SJCRH30 (cell line): Measurements from ENCODE around the gene ADARB2. TPM values are rescaled to one million over a fixed set of nuclear protein-coding genes. Genes with fewer than 3 reads are reported as not detected.
"Not testable (repeated sequence)": the region's sequence is repeated elsewhere in the genome, so short reads cannot be mapped to it uniquely, and the experiment has no call there.

Experiments
- DNase-seq, 2 experiments: peaks; one replicate each; pipeline ENCODE4 v3.0.0-alpha.2; 2015 to 2020
- H3K27ac ChIP-seq: fragments of 250-450 bp; sonication (Bioruptor Pico); 2 replicates; pipeline ENCODE4 v1.5.1; 2020; ENCODE audit warnings: mild to moderate bottlenecking, moderate library complexity
- H3K27me3 ChIP-seq: fragments of 250-450 bp; sonication (Bioruptor Pico); 2 replicates; pipeline ENCODE4 v1.5.1; 2020; ENCODE audit warnings: mild to moderate bottlenecking, moderate library complexity
- H3K36me3 ChIP-seq: fragments of 250-450 bp; sonication (Bioruptor Pico); 2 replicates; pipeline ENCODE4 v1.5.1; 2020; ENCODE audit warnings: mild to moderate bottlenecking, moderate library complexity
- H3K4me1 ChIP-seq: fragments of 250-450 bp; sonication (Bioruptor Pico); 2 replicates; pipeline ENCODE4 v1.5.1; 2020; ENCODE audit warnings: mild to moderate bottlenecking, moderate library complexity
- H3K4me3 ChIP-seq: fragments of 250-450 bp; sonication (Bioruptor Pico); 2 replicates; pipeline ENCODE4 v1.5.1; 2020; ENCODE audit warnings: mild to moderate bottlenecking, moderate library complexity
- H3K9me3 ChIP-seq: fragments of 250-450 bp; sonication (Bioruptor Pico); replicated peaks from 2 replicates; pipeline ENCODE4 v1.5.1; 2020; ENCODE audit warnings: mild to moderate bottlenecking, moderate library complexity
- total RNA-seq: library from RNA; depleted of rRNA; stranded (reverse); fragments of >200 nt; shearing (Covaris generic); gene quantifications from 2 replicates; pipeline ENCODE4 v1.2.3, GENCODE V29; 2014

The ADARB2 gene
- total RNA-seq, 1 experiment from 2014 or later = not detected

GRCh38 chr10:1169186-1169885 lies 568.0 kb downstream of the ADARB2 start:
- Histone ChIP-seq H3K27ac (no peak overlapping the region), H3K27me3 (no peaks in the 10 kb centered on the region), H3K4me1 (no peaks in the 10 kb centered on the region), H3K9me3 (no peaks in the 10 kb centered on the region), H3K4me3 (no peak overlapping the region), H3K36me3 (no peaks in the 10 kb centered on the region)
- DNase-seq = no peak

GRCh38 chr10:1168763-1169162 lies 568.6 kb downstream of the ADARB2 start:
- H3K27ac ChIP-seq = no peak overlapping the region
- H3K36me3 ChIP-seq = no peaks in the 10 kb centered on the region
- no peak for DNase-seq
- H3K4me3 ChIP-seq = no peak overlapping the region
- H3K27me3 ChIP-seq = no peaks in the 10 kb centered on the region
- H3K9me3 ChIP-seq = no peaks in the 10 kb centered on the region
- no peaks in the 10 kb centered on the region for H3K4me1 ChIP-seq

GRCh38 chr10:1166828-1167275 lies 570.5 kb downstream of the ADARB2 start:
- Histone ChIP-seq H3K4me1 (no peaks in the 10 kb centered on the region), H3K4me3 (no peak overlapping the region), H3K27ac (no peak overlapping the region), H3K9me3 (no peaks in the 10 kb centered on the region), H3K27me3 (no peaks in the 10 kb centered on the region), H3K36me3 (no peaks in the 10 kb centered on the region)
- no peak for DNase-seq

GRCh38 chr10:1166101-1166827 lies 571.1 kb downstream of the ADARB2 start:
- no peaks in the 10 kb centered on the region for H3K36me3 ChIP-seq
- H3K9me3 ChIP-seq = no peaks in the 10 kb centered on the region
- no peaks in the 10 kb centered on the region for H3K27me3 ChIP-seq
- H3K4me1 ChIP-seq = no peaks in the 10 kb centered on the region
- H3K4me3 ChIP-seq = no peak overlapping the region
- no peak for DNase-seq
- no peak overlapping the region for H3K27ac ChIP-seq

- no peaks in the 10 kb centered on the region for H3K36me3 ChIP-seq
- no peaks in the 10 kb centered on the region for H3K9me3 ChIP-seq
- H3K4me1 ChIP-seq = no peaks in the 10 kb centered on the region
- no peaks in the 10 kb centered on the region for H3K27me3 ChIP-seq
- no peak overlapping the region for H3K27ac ChIP-seq
- no peak overlapping the region for H3K4me3 ChIP-seq
- no peak for DNase-seq
Measured at GRCh38 chr10:1163831-1164230, 573.5 kb downstream of the ADARB2 start.

- Histone ChIP-seq H3K9me3 (no peaks in the 10 kb centered on the region), H3K27me3 (no peaks in the 10 kb centered on the region)
- no peak for DNase-seq
Measured at GRCh38 chr10:1163204-1163660, 574.1 kb downstream of the ADARB2 start.

GRCh38 chr10:1162481-1163203 lies 574.7 kb downstream of the ADARB2 start:
- Histone ChIP-seq H3K9me3 (no peaks in the 10 kb centered on the region), H3K27ac (no peak overlapping the region), H3K4me3 (no peak overlapping the region), H3K36me3 (no peaks in the 10 kb centered on the region), H3K27me3 (no peaks in the 10 kb centered on the region), H3K4me1 (no peaks in the 10 kb centered on the region)
- no peak for DNase-seq

More at GRCh38 chr10:1163204-1163660, 574.1 kb downstream of the ADARB2 start:
- no peak overlapping the region for H3K27ac ChIP-seq
- H3K4me3 ChIP-seq = no peak overlapping the region
- no peaks in the 10 kb centered on the region for H3K36me3 ChIP-seq
- no peaks in the 10 kb centered on the region for H3K4me1 ChIP-seq

- not testable (repeated sequence) for H3K9me3 ChIP-seq, H3K27me3 ChIP-seq, H3K4me3 ChIP-seq, DNase-seq, H3K27ac ChIP-seq, H3K4me1 ChIP-seq, H3K36me3 ChIP-seq
Measured at GRCh38 chr10:1161315-1161673, 576.0 kb downstream of the ADARB2 start.

GRCh38 chr10:1160561-1161314 lies 576.6 kb downstream of the ADARB2 start:
- H3K4me1 ChIP-seq = no peaks in the 10 kb centered on the region
- DNase-seq = no peak
- no peaks in the 10 kb centered on the region for H3K27me3 ChIP-seq
- no peaks in the 10 kb centered on the region for H3K36me3 ChIP-seq
- no peak overlapping the region for H3K27ac ChIP-seq
- no peaks in the 10 kb centered on the region for H3K9me3 ChIP-seq
- H3K4me3 ChIP-seq = no peak overlapping the region

GRCh38 chr10:1159131-1160061 lies 577.9 kb downstream of the ADARB2 start:
- Histone ChIP-seq H3K36me3 (no peaks in the 10 kb centered on the region), H3K9me3 (no peaks in the 10 kb centered on the region), H3K27me3 (no peaks in the 10 kb centered on the region), H3K27ac (no peak overlapping the region), H3K4me3 (no peak overlapping the region), H3K4me1 (no peaks in the 10 kb centered on the region)
- no peak for DNase-seq

- not testable (repeated sequence) for H3K36me3 ChIP-seq, H3K27ac ChIP-seq, DNase-seq, H3K9me3 ChIP-seq, H3K4me1 ChIP-seq, H3K4me3 ChIP-seq, H3K27me3 ChIP-seq
Measured at GRCh38 chr10:1158536-1158935, 578.8 kb downstream of the ADARB2 start.

- no peak for DNase-seq
- Histone ChIP-seq H3K4me1 (no peaks in the 10 kb centered on the region), H3K27me3 (no peaks in the 10 kb centered on the region), H3K36me3 (no peaks in the 10 kb centered on the region), H3K27ac (no peak overlapping the region), H3K9me3 (no peaks in the 10 kb centered on the region), H3K4me3 (no peak overlapping the region)
Measured at GRCh38 chr10:1158066-1158465, 579.3 kb downstream of the ADARB2 start.

- H3K36me3 ChIP-seq = no peaks in the 10 kb centered on the region
- H3K27me3 ChIP-seq = no peaks in the 10 kb centered on the region
- no peak for DNase-seq
- H3K4me1 ChIP-seq = no peaks in the 10 kb centered on the region
- no peak overlapping the region for H3K27ac ChIP-seq
- H3K9me3 ChIP-seq = no peaks in the 10 kb centered on the region
- H3K4me3 ChIP-seq = no peak overlapping the region
Measured at GRCh38 chr10:1157615-1157933, 579.8 kb downstream of the ADARB2 start.
